HepG2 (cell line): ENCODE data around the gene WDR81. TPM values are rescaled to one million over a fixed set of nuclear protein-coding genes. Genes with fewer than 3 reads are reported as not detected.

Experiments
- DNMT1 ChIP-seq: sonication (generic); formaldehyde crosslinking; IDR thresholded peaks from 2 replicates; pipeline ENCODE4 v1.5.1; 2020; ENCODE audit warnings: mild to moderate bottlenecking, missing genetic modification reagents
- EED ChIP-seq: sonication (generic); formaldehyde crosslinking; IDR thresholded peaks from 2 replicates; pipeline ENCODE4 v1.5.0; 2020; ENCODE audit warnings: mild to moderate bottlenecking, missing genetic modification reagents
- GABPA ChIP-seq, 2 experiments: IDR thresholded peaks; 2 replicates each; pipeline ENCODE4 v1.6.1; 2011 to 2016; ENCODE audit warnings: low read depth in 2 of 2, low read length in 1 of 2, missing biosample characterization in 1 of 2, missing genetic modification characterization in 1 of 2
- HNRNPUL1 ChIP-seq: fragments of 200-400 bp; formaldehyde crosslinking; IDR thresholded peaks from 2 replicates; pipeline ENCODE4 v1.6.1; 2017; ENCODE audit warnings: low read depth, mild to moderate bottlenecking, low read length, moderate library complexity
- HOXA5 ChIP-seq: sonication (generic); formaldehyde crosslinking; IDR thresholded peaks from 2 replicates; pipeline ENCODE4 v1.4.0; 2020; ENCODE audit warnings: missing genetic modification reagents
- NFIC ChIP-seq: IDR thresholded peaks from 2 replicates; pipeline ENCODE4 v1.6.1; 2012; ENCODE audit warnings: mild to moderate bottlenecking, low read length, inconsistent platforms
- NR2F2 ChIP-seq: IDR thresholded peaks from 2 replicates; pipeline ENCODE4 v1.6.1; 2012; ENCODE audit warnings: low read depth, inconsistent platforms, borderline replicate concordance
- RBFOX2 ChIP-seq: fragments of 200-400 bp; formaldehyde crosslinking; IDR thresholded peaks from 2 replicates; pipeline ENCODE4 v1.6.1; 2017; ENCODE audit warnings: low read depth, mild to moderate bottlenecking, low read length
- REXO4 ChIP-seq: sonication (generic); formaldehyde crosslinking; IDR thresholded peaks from 2 replicates; pipeline ENCODE4 v1.8.0; 2022; ENCODE audit warnings: missing genetic modification reagents, mild to moderate bottlenecking, borderline replicate concordance
- SAP130 ChIP-seq: IDR thresholded peaks from 2 replicates; pipeline ENCODE4 v1.6.1; 2016; ENCODE audit warnings: low read depth
- SP1 ChIP-seq, 2 experiments: fragments of 450-650 bp in 1 of 2; sonication (generic) in 1 of 2; formaldehyde crosslinking in 1 of 2; IDR thresholded peaks; 2 replicates each; pipeline versions ENCODE4 v1.4.0 to v1.6.1; 2016 to 2020; ENCODE audit warnings: missing genetic modification reagents in 1 of 2
- THAP11 ChIP-seq: IDR thresholded peaks from 2 replicates; pipeline ENCODE4 v1.6.1; 2016; ENCODE audit warnings: missing biosample characterization, missing genetic modification reagents
- ZNF33A ChIP-seq: sonication (generic); formaldehyde crosslinking; IDR thresholded peaks from 2 replicates; pipeline ENCODE4 v1.5.1; 2020; ENCODE audit warnings: missing genetic modification reagents, mild to moderate bottlenecking, moderate library complexity, borderline replicate concordance
- ZNF383 ChIP-seq: sonication (generic); formaldehyde crosslinking; IDR thresholded peaks from 2 replicates; pipeline ENCODE4 v1.4.0; 2020; ENCODE audit warnings: missing genetic modification reagents, mild to moderate bottlenecking, borderline replicate concordance
- ZNF577 ChIP-seq: sonication (generic); formaldehyde crosslinking; IDR thresholded peaks from 2 replicates; pipeline ENCODE4 v1.4.0; 2020; ENCODE audit warnings: mild to moderate bottlenecking, low read depth, missing genetic modification reagents, borderline replicate concordance
- ZNF768 ChIP-seq: sonication (generic); formaldehyde crosslinking; IDR thresholded peaks from 2 replicates; pipeline ENCODE4 v1.4.0; 2020; ENCODE audit warnings: missing genetic modification reagents
- ZNF788 ChIP-seq: sonication (generic); formaldehyde crosslinking; IDR thresholded peaks from 2 replicates; pipeline ENCODE4 v1.5.0; 2020; ENCODE audit warnings: mild to moderate bottlenecking, missing genetic modification reagents, borderline replicate concordance
- ZNF792 ChIP-seq: IDR thresholded peaks from 2 replicates; pipeline ENCODE4 v1.6.1; 2016
- ZSCAN20 ChIP-seq: sonication (generic); formaldehyde crosslinking; IDR thresholded peaks from 2 replicates; pipeline ENCODE4 v1.4.0; 2020; ENCODE audit warnings: missing genetic modification reagents, mild to moderate bottlenecking, borderline replicate concordance
- ZSCAN29 ChIP-seq: sonication (generic); formaldehyde crosslinking; conservative IDR thresholded peaks from 2 replicates; pipeline ENCODE4 v1.4.0; 2020; ENCODE audit warnings: mild to moderate bottlenecking, missing genetic modification reagents
- polyA plus RNA-seq, 8 experiments: library from polyadenylated mRNA; depleted of rRNA in 3 of 8; stranded (reverse) in 7 of 8; unstranded in 1 of 8; fragments of >200 nt; fragmentation: Illumina TruSeq in 4 of 8; extraction: Trizol in 4 of 8; gene quantifications; 2 replicates each; pipeline versions ENCODE4 v1.2.1 to v1.2.3, GENCODE V29; 2011 to 2016; ENCODE audit warnings: low read depth in 4 of 8, missing spikeins in 1 of 8, mixed read lengths in 1 of 8; ENCODE audit not compliant: insufficient read depth in 1 of 8
- total RNA-seq, 5 experiments: library from RNA; depleted of rRNA; stranded (reverse); fragments of >200 nt; fragmentation: Illumina TruSeq; extraction: Trizol; gene quantifications; 2 replicates each; pipeline ENCODE4 v1.2.3, GENCODE V29; 2016; ENCODE audit warnings: low read depth in 1 of 5
- TF ChIP-seq, protein P1 (sequence below): sonication (generic); formaldehyde crosslinking; IDR thresholded peaks from 2 replicates; pipeline ENCODE4 v1.5.0; 2020; ENCODE audit warnings: missing genetic modification reagents
- TF ChIP-seq, protein P2 (sequence below): sonication (generic); formaldehyde crosslinking; IDR thresholded peaks from 2 replicates; pipeline ENCODE4 v1.9.0; 2021; ENCODE audit warnings: missing genetic modification reagents, borderline replicate concordance
- TF ChIP-seq, protein P3 (sequence below): sonication (generic); formaldehyde crosslinking; IDR thresholded peaks from 2 replicates; pipeline ENCODE4 v1.4.0; 2020; ENCODE audit warnings: missing genetic modification reagents
- TF ChIP-seq, protein P4 (sequence below): sonication (generic); formaldehyde crosslinking; IDR thresholded peaks from 2 replicates; pipeline ENCODE4 v1.5.1; 2020; ENCODE audit warnings: mild to moderate bottlenecking, missing genetic modification reagents, moderate library complexity

The WDR81 gene
- total and polyA plus RNA-seq, 2 of the 13 experiments (the other 11 are each of a cell fraction or from before 2014, with no cell fraction given), result 9.1 to 16.7 TPM

DNA sequence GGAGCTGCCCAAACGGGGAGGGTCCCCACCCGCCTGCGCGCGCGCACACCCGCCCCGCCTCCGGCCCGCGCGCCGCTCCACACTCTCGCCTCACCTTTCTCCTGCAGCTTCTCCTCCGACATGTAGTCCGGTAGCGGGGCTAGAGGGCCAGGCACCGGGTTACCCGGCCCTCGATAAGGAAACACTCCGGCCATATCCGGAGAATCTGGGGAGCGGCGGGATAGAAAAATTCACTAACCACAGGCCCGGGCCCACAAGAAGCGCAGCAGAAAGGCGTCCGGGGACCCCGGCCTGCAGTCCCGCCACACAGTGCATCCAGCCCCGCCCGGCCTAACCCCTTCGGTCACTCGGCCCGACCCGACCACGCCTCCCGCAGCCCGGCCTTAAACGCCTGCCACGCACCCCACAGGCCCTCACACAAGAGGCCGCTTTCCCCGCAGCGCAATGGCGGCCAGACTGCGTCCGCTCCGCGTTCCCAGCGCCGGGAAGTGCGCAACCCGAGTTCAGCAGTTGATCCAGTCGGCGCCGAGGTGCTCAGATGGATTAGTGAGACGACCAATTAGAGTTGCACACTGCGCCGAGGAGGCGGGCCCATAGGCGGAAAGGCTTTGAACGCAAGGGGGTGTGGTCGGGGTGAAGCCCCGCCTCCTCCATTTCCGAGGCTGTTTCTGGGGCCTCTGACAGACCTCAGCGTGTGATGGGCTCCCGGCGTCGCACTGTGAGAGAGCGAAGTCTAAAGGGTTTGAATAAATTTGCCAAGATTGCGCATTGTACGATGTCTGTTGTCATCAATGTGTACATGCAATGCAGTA, 39.9 kb upstream of the WDR81 start, which contains the start of gene PRPF8 (continued):
- no peak; the same call in 1 of the 2 replicates for TF ChIP-seq ZNF792 (CRISPR knock-in tag)
- peak; percentile 69; the same call in 1 of the 2 replicates for TF ChIP-seq HOXA5 (CRISPR knock-in tag)
- no peak for TF ChIP-seq ZSCAN20
- TF ChIP-seq SP1 (IDR thresholded peaks at IDR 0.05), result no peak
- peak; percentile 81 for TF ChIP-seq SP1 (CRISPR knock-in tag; IDR thresholded peaks at IDR 0.05)
- TF ChIP-seq, protein P1, sequence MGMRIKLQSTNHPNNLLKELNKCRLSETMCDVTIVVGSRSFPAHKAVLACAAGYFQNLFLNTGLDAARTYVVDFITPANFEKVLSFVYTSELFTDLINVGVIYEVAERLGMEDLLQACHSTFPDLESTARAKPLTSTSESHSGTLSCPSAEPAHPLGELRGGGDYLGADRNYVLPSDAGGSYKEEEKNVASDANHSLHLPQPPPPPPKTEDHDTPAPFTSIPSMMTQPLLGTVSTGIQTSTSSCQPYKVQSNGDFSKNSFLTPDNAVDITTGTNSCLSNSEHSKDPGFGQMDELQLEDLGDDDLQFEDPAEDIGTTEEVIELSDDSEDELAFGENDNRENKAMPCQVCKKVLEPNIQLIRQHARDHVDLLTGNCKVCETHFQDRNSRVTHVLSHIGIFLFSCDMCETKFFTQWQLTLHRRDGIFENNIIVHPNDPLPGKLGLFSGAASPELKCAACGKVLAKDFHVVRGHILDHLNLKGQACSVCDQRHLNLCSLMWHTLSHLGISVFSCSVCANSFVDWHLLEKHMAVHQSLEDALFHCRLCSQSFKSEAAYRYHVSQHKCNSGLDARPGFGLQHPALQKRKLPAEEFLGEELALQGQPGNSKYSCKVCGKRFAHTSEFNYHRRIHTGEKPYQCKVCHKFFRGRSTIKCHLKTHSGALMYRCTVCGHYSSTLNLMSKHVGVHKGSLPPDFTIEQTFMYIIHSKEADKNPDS (CRISPR knock-in tag), result 0 out of 2 replicates have a peak, but pooled peaks have one; percentile 56
- no peak for TF ChIP-seq REXO4 (CRISPR knock-in tag)
- TF ChIP-seq RBFOX2, result peak; percentile 98
- TF ChIP-seq ZNF33A (CRISPR knock-in tag), result no peak
- TF ChIP-seq ZNF383 (CRISPR knock-in tag), result no peak
- TF ChIP-seq, protein P2, sequence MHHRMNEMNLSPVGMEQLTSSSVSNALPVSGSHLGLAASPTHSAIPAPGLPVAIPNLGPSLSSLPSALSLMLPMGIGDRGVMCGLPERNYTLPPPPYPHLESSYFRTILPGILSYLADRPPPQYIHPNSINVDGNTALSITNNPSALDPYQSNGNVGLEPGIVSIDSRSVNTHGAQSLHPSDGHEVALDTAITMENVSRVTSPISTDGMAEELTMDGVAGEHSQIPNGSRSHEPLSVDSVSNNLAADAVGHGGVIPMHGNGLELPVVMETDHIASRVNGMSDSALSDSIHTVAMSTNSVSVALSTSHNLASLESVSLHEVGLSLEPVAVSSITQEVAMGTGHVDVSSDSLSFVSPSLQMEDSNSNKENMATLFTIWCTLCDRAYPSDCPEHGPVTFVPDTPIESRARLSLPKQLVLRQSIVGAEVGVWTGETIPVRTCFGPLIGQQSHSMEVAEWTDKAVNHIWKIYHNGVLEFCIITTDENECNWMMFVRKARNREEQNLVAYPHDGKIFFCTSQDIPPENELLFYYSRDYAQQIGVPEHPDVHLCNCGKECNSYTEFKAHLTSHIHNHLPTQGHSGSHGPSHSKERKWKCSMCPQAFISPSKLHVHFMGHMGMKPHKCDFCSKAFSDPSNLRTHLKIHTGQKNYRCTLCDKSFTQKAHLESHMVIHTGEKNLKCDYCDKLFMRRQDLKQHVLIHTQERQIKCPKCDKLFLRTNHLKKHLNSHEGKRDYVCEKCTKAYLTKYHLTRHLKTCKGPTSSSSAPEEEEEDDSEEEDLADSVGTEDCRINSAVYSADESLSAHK (CRISPR knock-in tag), result no peak
- TF ChIP-seq, protein P3, sequence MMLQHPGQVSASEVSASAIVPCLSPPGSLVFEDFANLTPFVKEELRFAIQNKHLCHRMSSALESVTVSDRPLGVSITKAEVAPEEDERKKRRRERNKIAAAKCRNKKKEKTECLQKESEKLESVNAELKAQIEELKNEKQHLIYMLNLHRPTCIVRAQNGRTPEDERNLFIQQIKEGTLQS (CRISPR knock-in tag), result no peak; the same call in 1 of the 2 replicates
- TF ChIP-seq EED (CRISPR knock-in tag), result no peak
- no peak; the same call in 1 of the 2 replicates for TF ChIP-seq ZSCAN29
- no peak for TF ChIP-seq DNMT1 (CRISPR knock-in tag)
- TF ChIP-seq THAP11 (CRISPR knock-in tag), result peak; percentile 89
- peak; percentile 88 for TF ChIP-seq SAP130 (CRISPR knock-in tag)
- peak; percentile 81 for TF ChIP-seq GABPA (IDR thresholded peaks at IDR 0.05; ENCODE audit: low read depth, low read length)
- peak; percentile 94 for TF ChIP-seq GABPA (CRISPR knock-in tag; IDR thresholded peaks at IDR 0.05; ENCODE audit: low read depth)
- TF ChIP-seq, protein P4, sequence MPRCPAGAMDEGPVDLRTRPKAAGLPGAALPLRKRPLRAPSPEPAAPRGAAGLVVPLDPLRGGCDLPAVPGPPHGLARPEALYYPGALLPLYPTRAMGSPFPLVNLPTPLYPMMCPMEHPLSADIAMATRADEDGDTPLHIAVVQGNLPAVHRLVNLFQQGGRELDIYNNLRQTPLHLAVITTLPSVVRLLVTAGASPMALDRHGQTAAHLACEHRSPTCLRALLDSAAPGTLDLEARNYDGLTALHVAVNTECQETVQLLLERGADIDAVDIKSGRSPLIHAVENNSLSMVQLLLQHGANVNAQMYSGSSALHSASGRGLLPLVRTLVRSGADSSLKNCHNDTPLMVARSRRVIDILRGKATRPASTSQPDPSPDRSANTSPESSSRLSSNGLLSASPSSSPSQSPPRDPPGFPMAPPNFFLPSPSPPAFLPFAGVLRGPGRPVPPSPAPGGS (CRISPR knock-in tag), result no peak
- TF ChIP-seq NR2F2, result no peak
- TF ChIP-seq ZNF577 (CRISPR knock-in tag), result no peak
- no peak for TF ChIP-seq HNRNPUL1
- peak; percentile 33; the same call in 1 of the 2 replicates for TF ChIP-seq ZNF788 (CRISPR knock-in tag)
- peak; percentile 73; the same call in 1 of the 2 replicates for TF ChIP-seq ZNF768 (CRISPR knock-in tag)
- no peak for TF ChIP-seq NFIC
